Lower leg skin (tissue), 3 donors: ENCODE results near the gene SCLY.

ENCODE experiments used
- POLR2A ChIP-seq, 2 donors: fragments of 450-650 bp; IDR thresholded peaks; one replicate each; pipeline ENCODE4 v1.6.1; 2016 to 2017; ENCODE audit warnings: antibody characterized with exemption in 2 of 2, mild to moderate bottlenecking in 1 of 2, moderate library complexity in 1 of 2
- TF ChIP-seq, protein P1 (sequence below), 3 donors: fragments of 450-650 bp; IDR thresholded peaks; one replicate each; pipeline ENCODE4 v1.5.1; 2016; ENCODE audit warnings: antibody characterized with exemption in 3 of 3, mild to moderate bottlenecking in 3 of 3, moderate library complexity in 2 of 3

DNA sequence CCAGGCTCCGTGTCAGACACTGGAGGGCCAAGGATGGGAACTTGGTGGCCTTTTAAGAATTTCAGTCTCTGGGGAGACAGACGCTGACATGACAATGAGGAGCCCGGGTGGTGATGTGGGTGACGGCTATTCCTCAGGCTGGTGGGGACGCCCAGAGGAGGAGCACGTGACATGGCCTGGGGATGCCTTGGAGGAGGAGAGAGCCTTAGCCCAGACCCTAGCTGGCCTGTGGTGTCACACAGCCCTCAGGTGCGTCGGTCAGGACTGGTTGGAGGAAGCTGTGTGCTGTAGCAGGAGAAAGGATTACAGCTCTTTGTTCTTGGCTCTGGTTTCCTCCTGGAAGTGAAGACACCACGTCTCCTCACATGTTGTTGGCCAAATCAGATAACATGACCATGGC is 40.0 kb upstream of the SCLY start:
- TF ChIP-seq, protein P1, sequence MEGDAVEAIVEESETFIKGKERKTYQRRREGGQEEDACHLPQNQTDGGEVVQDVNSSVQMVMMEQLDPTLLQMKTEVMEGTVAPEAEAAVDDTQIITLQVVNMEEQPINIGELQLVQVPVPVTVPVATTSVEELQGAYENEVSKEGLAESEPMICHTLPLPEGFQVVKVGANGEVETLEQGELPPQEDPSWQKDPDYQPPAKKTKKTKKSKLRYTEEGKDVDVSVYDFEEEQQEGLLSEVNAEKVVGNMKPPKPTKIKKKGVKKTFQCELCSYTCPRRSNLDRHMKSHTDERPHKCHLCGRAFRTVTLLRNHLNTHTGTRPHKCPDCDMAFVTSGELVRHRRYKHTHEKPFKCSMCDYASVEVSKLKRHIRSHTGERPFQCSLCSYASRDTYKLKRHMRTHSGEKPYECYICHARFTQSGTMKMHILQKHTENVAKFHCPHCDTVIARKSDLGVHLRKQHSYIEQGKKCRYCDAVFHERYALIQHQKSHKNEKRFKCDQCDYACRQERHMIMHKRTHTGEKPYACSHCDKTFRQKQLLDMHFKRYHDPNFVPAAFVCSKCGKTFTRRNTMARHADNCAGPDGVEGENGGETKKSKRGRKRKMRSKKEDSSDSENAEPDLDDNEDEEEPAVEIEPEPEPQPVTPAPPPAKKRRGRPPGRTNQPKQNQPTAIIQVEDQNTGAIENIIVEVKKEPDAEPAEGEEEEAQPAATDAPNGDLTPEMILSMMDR (IDR thresholded peaks at IDR 0.05): no peak
- no peak for TF ChIP-seq POLR2A (IDR thresholded peaks at IDR 0.05)
